ENCODE results near the gene UBE2L5. TPM values are rescaled to one million over a fixed set of nuclear protein-coding genes. Genes with fewer than 3 reads are reported as not detected.

The UBE2L5 gene
- total and polyA plus RNA-seq, 2 of the 8 experiments (the other 6 are each of a cell fraction or from before 2014, with no cell fraction given): not detected

DNA sequence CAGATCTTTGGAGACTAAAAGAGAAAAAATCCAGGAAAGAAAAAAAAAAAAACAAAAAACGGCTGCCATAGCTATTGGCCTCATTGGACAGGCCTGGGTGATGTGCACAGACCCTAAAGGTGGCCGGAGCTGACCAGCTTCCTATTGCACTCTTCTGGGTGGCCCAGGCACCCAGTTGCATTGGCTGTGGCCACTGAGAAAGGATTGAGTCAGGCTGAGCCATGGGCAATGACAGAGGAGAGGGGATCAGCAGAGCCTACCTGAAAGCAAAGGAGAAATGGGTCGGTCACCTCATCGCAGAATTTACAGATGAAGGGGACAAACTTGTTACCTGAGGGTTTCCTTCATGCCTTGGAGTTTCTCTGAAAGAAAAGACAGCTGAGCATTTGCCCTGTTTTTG lies 26.1 kb downstream of the UBE2L5 start (continued):
- TF ChIP-seq CHD7 (IDR thresholded peaks at IDR 0.05; ENCODE audit: insufficient replicate concordance, low read length): no peak
- TF ChIP-seq KDM1A (IDR thresholded peaks at IDR 0.05; ENCODE audit: borderline replicate concordance, low read length): no peak
- TF ChIP-seq, protein P1, sequence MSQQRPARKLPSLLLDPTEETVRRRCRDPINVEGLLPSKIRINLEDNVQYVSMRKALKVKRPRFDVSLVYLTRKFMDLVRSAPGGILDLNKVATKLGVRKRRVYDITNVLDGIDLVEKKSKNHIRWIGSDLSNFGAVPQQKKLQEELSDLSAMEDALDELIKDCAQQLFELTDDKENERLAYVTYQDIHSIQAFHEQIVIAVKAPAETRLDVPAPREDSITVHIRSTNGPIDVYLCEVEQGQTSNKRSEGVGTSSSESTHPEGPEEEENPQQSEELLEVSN (IDR thresholded peaks at IDR 0.05): no peak
- no peak for TF ChIP-seq EP300 (IDR thresholded peaks at IDR 0.05; ENCODE audit: borderline replicate concordance in 1 of 2, low read depth in 2 of 2, low read length in 2 of 2)
- TF ChIP-seq USF2 (IDR thresholded peaks at IDR 0.05; ENCODE audit: low read length): no peak

All from H1 (cell line).